MCF 10A (cell line): ENCODE results near the gene MYL5. TPM values are rescaled to one million over a fixed set of nuclear protein-coding genes. Genes with fewer than 3 reads are reported as not detected.
"Not testable (repeated sequence)": the region's sequence is repeated elsewhere in the genome, so short reads cannot be mapped to it uniquely, and the experiment has no call there.

ENCODE experiments used
- BruUV-seq: library from RNA; stranded (reverse); fragments of 400-500 nt; replicated peaks from 2 replicates; lab custom pipeline; 2021; lab: Mats Ljungman, UMichigan
- CTCF ChIA-PET: fragments of 300-600 bp; sonication (Branson Sonifier 250); formaldehyde crosslinking; extraction: SDS; loops from one replicate; lab custom pipeline; 2021; ENCODE audit warnings: antibody characterized with exemption, inconsistent platforms; lab: Yijun Ruan, JAX
- POLR2A ChIA-PET: fragments of 300-600, 350-650 bp; sonication (Branson Sonifier 250); formaldehyde crosslinking; extraction: SDS; loops from one replicate; lab custom pipeline; 2020; ENCODE audit warnings: antibody characterized with exemption, inconsistent platforms; lab: Yijun Ruan, JAX
- DNase-seq: peaks from one replicate; pipeline ENCODE4 v3.0.0-alpha.2; 2018; ENCODE audit not compliant: unreplicated experiment
- H3K27ac Mint-ChIP-seq: one replicate; pipeline ENCODE4 v1.8.0; 2022; ENCODE audit warnings: mild to moderate bottlenecking, low read depth, mixed read lengths; ENCODE audit not compliant: unreplicated experiment
- H3K27me3 Mint-ChIP-seq: one replicate; pipeline ENCODE4 v1.8.0; 2022; ENCODE audit warnings: mixed read lengths; ENCODE audit not compliant: insufficient read depth, unreplicated experiment
- H3K36me3 Mint-ChIP-seq: one replicate; pipeline ENCODE4 v1.8.0; 2022; ENCODE audit warnings: mild to moderate bottlenecking, moderate library complexity, mixed read lengths; ENCODE audit not compliant: insufficient read depth, unreplicated experiment
- H3K4me1 Mint-ChIP-seq: one replicate; pipeline ENCODE4 v1.8.0; 2022; ENCODE audit warnings: mixed read lengths; ENCODE audit not compliant: insufficient read depth, unreplicated experiment
- H3K4me3 Mint-ChIP-seq: one replicate; pipeline ENCODE4 v1.8.0; 2022; ENCODE audit warnings: mild to moderate bottlenecking, moderate library complexity, mixed read lengths; ENCODE audit not compliant: unreplicated experiment
- H3K9me3 Mint-ChIP-seq: one replicate; pipeline ENCODE4 v1.8.0; 2022; ENCODE audit warnings: mixed read lengths; ENCODE audit not compliant: unreplicated experiment
- CTCF ChIP-seq: fragments of 200-600 bp; IDR thresholded peaks from one replicate; pipeline ENCODE4 v1.8.0; 2022; ENCODE audit warnings: antibody characterized with exemption, mild to moderate bottlenecking; ENCODE audit not compliant: unreplicated experiment
- intact Hi-C: fragments of 100-400 bp; cut with micrococcal nuclease; formaldehyde crosslinking; loops from 2 replicates; pipeline ENCODE4 v1.14.1; 2022
- total RNA-seq: library from RNA; stranded (reverse); gene quantifications from 2 replicates; pipeline ENCODE4 v1.2.3, GENCODE V29; 2022

Gene MYL5
- total RNA-seq, 1 experiment from 2014 or later: 32.9 TPM

- peaks cover 11% of the 10 kb centered on the region for H3K4me1 Mint-ChIP-seq
- TF ChIP-seq CTCF: no peak
- ChIA-PET POLR2A (no interaction called here), CTCF (no interaction called here)
- H3K36me3 Mint-ChIP-seq: peaks cover 44% of the 10 kb centered on the region
- no peak overlapping the region for H3K4me3 Mint-ChIP-seq
- H3K27me3 Mint-ChIP-seq: no peaks in the 10 kb centered on the region
- H3K27ac Mint-ChIP-seq: peak overlapping the region; percentile 51
- DNase-seq: no peak
- no TSS peak for BruUV-seq
- H3K9me3 Mint-ChIP-seq: no peaks in the 10 kb centered on the region
- intact Hi-C loops: no loop called here
Observed at GRCh38 chr4:727576-727975, 53.2 kb downstream of the MYL5 start.

- DNase-seq: no peak
- CTCF ChIA-PET: interaction anchor here (1.8 kb wide), 1 partner anchor 13 kb away, joined by 10 read pairs; no protein-coding TSS in a partner anchor
- H3K9me3 Mint-ChIP-seq: no peaks in the 10 kb centered on the region
- no peaks in the 10 kb centered on the region for H3K27me3 Mint-ChIP-seq
- intact Hi-C loops: no loop called here
- no peak overlapping the region for H3K4me3 Mint-ChIP-seq
- POLR2A ChIA-PET: no interaction called here
- H3K27ac Mint-ChIP-seq: no peak overlapping the region
- no peak for TF ChIP-seq CTCF
- peaks cover 48% of the 10 kb centered on the region for H3K36me3 Mint-ChIP-seq
- BruUV-seq: no TSS peak
- peaks cover 5% of the 10 kb centered on the region for H3K4me1 Mint-ChIP-seq
Observed at GRCh38 chr4:729336-730315, 55.3 kb downstream of the MYL5 start.

GRCh38 chr4:730511-730910, 56.2 kb downstream of the MYL5 start:
- no peaks in the 10 kb centered on the region for H3K9me3 Mint-ChIP-seq
- no TSS peak for BruUV-seq
- H3K36me3 Mint-ChIP-seq: peaks cover 57% of the 10 kb centered on the region
- H3K27ac Mint-ChIP-seq: no peak overlapping the region
- POLR2A ChIA-PET: no interaction called here
- H3K27me3 Mint-ChIP-seq: no peaks in the 10 kb centered on the region
- H3K4me3 Mint-ChIP-seq: no peak overlapping the region
- no peak for TF ChIP-seq CTCF
- H3K4me1 Mint-ChIP-seq: peaks cover 5% of the 10 kb centered on the region
- intact Hi-C loops: no loop called here
- DNase-seq: no peak
- CTCF ChIA-PET: interaction anchor here (1.0 kb wide), 1 partner anchor 12 kb away, joined by 6 read pairs; no protein-coding TSS in a partner anchor

- POLR2A ChIA-PET, BruUV-seq, H3K27ac Mint-ChIP-seq, DNase-seq, H3K4me1 Mint-ChIP-seq, intact Hi-C loops, H3K4me3 Mint-ChIP-seq, H3K9me3 Mint-ChIP-seq, H3K27me3 Mint-ChIP-seq: not testable (repeated sequence)
- CTCF ChIA-PET: interaction anchor here (1.0 kb wide), 1 partner anchor 11 kb away, joined by 6 read pairs; no protein-coding TSS in a partner anchor
- peaks cover 60% of the 10 kb centered on the region for H3K36me3 Mint-ChIP-seq
Observed at GRCh38 chr4:730946-731904, 56.9 kb downstream of the MYL5 start.

Other genes starting within 250 kb of the MYL5 start
- 37.8 and 41.2 TPM in 2 replicates for gene ZNF721, start 175.4 kb upstream of the MYL5 start, total RNA-seq
- gene PIGG, start 175.3 kb upstream of the MYL5 start, total RNA-seq: 74.5 and 85.7 TPM in 2 replicates
- gene TMEM271, start 98.2 kb upstream of the MYL5 start, total RNA-seq: not detected in 2 replicates
- not detected in 2 replicates for gene PDE6B, start 49.0 kb upstream of the MYL5 start, total RNA-seq
- 355 and 389 TPM in 2 replicates for gene ATP5ME, start 266 bp upstream of the MYL5 start, total RNA-seq
- not detected in 2 replicates for gene SLC49A3, start 14.6 kb downstream of the MYL5 start, total RNA-seq
- gene PCGF3, start 31.3 kb downstream of the MYL5 start, total RNA-seq: 26.5 and 33.5 TPM in 2 replicates
- gene CPLX1, start 151.6 kb downstream of the MYL5 start, total RNA-seq: 2.7 and 3.5 TPM in 2 replicates